ENCODE data around the gene FAF1.
"Not testable (repeated sequence)": the region's sequence is repeated elsewhere in the genome, so short reads cannot be mapped to it uniquely, and the experiment has no call there.

The FAF1 gene

DNA sequence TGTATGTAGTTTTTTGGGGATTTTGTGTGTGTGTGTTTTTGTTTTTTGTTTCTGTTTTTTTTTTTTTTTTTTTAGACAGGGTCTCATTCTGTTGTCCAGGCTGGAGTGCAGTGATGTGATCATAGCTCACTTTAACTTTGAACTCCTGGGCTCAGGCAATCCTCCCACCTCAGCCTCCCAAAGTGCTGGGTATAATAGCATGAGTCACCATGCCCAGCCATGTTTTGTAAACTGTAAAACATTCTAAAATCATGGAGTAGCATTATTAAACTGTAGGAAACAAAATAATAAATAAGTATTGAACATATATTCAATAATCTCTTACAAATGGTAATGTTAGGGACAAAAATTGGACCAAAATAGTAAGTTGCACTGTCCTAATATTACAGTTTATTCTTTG is 124.0 kb downstream of the FAF1 start:
- no peak for DNase-seq

DNA sequence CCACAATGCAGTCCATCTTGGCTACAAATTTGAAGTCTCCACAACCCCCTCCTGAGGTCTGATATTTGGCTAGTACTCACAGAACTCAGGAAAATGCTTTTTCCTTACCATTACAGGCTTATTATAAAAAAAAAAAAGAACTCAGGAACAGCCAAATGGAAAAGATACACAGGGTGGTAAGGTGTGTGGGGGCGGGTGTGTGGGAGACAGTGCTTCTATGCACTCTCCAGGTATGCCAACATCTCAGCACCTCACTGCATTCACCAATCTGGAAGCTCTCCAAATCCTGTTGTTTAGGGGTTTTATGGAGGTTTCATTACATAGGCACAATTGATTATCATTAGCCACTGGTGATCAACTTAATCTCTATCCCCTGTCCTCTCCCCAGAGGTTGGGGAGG is 126.9 kb downstream of the FAF1 start:
- no peak for DNase-seq

- DNase-seq = no peak
These were observed 127.9 kb downstream of the FAF1 start for GRCh38 chr1:50832167-50832566.

DNA sequence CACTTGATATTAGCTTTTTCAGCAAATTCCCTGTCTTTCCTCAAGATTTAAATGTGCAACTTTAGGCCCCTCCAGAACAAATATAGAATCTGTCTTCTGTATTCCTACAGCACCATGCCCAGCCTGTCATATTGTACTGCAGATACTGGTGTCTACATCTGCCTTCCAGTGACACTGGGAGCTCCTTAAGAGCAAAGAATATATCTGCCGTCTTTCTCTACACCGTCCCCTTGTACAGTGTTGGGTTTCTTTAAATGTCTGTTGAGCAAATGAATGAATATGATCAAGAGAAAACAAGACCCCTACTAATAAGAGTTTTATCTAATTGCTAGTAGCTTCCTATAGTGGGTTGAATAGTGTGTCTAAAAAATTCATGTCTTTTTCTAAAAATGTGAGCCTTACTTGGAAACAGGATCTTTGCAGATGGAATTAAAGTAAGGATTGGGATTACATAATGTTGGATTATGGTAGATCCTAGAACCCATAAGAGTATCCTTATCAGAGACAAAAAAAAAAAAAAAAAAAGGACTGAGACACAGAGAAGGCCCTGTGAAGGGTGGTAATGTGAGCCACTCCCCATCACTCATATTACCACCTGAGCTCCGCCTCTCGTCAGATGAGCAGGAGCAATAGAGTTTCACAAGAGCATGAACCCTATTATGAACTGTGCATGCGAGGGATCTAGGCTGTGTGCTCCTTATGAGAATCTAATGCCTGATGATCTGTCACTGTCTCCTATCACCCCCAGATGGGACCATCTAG is 128.6 kb downstream of the FAF1 start:
- no peak for DNase-seq

- DNase-seq = no peak
These were observed 129.4 kb downstream of the FAF1 start for GRCh38 chr1:50830621-50831020.

GRCh38 chr1:50829014-50829958 is 130.8 kb downstream of the FAF1 start:
- no peak for DNase-seq

DNA sequence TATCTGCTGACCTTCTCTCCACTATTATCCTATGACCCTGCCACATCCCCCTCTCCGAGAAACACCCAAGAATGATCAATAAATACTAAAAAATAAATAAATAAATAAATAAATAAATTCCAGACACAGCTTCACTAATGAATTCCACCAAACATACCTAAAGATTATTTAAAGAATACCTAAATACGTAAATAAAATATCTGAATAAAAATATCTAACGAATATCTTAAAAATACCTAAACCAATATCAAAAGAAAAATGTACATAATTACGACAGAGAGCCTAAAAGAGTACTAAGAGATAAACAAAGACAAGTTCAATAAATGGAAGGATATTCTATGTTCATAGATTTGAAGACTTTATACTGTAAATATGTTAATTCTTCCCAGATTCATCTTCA is 132.5 kb downstream of the FAF1 start:
- no peak for DNase-seq

GRCh38 chr1:50826792-50827191 is 133.3 kb downstream of the FAF1 start:
- not testable (repeated sequence) for DNase-seq

- no peak for DNase-seq
These were observed 137.9 kb downstream of the FAF1 start for GRCh38 chr1:50822035-50822776.

DNA sequence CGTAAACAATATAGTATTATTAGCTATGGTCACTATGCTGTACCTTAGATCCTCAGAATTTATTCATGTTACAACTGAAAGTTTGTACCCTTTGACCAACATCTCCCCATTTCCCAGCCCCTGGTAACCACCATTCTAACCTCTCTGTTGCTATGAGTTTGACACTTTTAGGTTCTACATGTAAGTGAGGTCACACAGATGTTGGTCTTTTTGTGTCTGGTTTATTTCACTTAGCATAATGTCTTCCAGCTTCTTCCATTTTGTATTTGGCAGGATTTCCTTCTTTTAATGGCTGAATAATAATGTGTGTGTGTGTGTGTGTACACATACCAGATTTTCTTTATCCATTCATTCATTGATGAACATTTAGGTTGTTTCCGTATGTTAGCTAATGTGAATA is 139.5 kb downstream of the FAF1 start:
- no peak for DNase-seq

DNA sequence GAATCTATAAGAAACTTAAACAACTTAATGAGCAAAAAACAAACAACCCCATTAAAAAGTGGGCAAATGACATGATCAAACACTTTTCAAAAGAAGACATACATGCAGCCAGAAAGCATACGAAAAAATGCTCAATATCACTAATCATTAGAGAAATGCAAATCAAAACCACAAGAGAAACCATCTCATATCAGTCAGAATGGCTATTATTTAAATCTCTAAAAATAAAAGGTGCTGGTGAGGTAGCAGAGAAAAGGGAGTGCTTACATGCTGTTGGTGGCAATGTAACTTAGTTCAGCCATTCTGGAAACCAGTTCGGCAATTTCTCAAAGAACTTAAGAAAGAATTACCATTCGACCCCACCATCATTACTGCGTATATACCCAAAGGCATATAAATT is 147.7 kb downstream of the FAF1 start:
- DNase-seq = no peak

DNA sequence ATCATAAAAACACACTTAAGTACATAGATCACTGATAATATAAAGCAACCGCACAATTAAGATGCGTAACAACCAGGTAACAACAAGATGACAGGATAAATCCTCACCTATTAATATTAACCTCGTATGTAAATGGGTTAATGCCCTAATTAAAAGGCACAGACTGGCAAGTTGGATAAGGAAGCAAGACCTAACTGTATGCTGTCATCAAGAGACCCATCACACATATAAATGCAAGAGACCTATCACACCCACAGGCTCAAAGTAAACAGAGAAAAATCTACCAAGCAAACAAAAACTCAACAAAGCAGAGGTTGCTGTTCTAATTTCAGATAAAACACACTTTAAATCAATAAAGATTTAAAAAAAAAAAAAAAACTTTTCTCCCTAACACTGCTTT is 151.8 kb downstream of the FAF1 start:
- DNase-seq = no peak

- no peak for DNase-seq
These were observed 163.8 kb downstream of the FAF1 start for GRCh38 chr1:50796272-50796671.

GRCh38 chr1:50793521-50793920 is 166.5 kb downstream of the FAF1 start:
- DNase-seq = no peak

GRCh38 chr1:50787266-50787665 is 172.8 kb downstream of the FAF1 start:
- no peak for DNase-seq

- no peak for DNase-seq
These were observed 176.8 kb downstream of the FAF1 start for GRCh38 chr1:50783286-50783685.

DNA sequence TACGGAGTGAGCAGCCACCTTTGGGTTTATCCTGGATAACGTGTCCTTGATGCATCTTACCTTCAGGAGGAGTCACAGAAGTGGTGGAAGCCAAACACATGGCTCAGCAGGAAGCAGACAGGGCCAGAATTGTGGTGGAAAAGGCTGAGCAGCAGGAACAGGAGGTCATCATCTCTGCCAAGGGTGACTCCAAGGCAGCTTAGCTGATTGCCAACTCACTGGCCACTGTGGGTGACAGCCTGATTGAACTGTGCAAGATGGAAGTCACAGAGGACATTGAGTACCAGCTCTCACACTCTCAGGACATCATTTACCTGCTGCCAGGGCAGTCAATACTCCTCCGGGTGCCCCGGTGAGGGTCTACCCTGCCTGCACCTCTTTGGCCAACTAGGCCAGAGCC is 179.3 kb downstream of the FAF1 start:
- no peak for DNase-seq

DNA sequence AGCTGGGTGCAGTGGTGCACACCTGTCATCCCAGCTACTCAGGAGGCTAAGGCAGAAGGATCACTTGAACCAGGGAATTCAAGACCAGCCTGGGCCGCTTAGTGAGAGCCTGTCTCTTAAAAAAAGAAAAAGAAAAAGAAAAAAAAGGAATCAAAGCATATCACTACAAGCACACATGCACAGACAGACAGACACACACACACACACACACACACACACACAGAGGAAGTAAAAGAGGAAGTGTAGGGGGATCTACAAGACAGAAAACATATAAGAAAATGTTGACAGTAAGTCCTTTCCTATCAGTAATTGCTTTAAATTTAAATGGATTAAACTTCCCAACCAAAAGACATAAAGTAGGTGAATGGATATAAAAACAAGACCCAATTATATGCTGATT is 180.3 kb downstream of the FAF1 start:
- DNase-seq = no peak

- no peak for DNase-seq
These were observed 184.3 kb downstream of the FAF1 start for GRCh38 chr1:50775740-50776139.

DNA sequence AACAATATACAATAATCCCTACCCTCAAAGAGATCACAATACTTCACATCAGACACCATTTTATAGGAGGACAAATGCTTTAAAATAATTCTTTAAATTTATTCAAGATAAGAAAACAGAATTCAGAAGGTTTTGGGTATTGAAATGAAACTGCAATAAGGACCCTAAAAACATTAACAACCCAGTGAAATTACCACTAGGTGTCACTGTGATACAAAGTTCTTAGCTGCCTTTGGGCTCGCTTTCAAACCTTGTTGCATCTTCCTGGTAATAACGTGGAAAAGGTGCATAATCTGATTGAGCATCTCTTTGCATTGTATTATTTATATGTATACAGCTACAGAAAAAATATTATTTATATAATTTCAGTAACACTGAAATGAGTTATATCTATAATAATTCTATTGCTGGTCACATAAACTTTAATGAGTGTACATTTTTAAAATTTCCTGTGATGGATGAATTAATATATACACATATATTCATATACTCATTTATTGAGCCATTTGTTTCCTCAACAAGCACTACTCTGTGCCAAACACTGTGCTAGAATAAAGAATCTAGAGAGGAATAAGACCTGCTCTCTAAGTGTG is 185.2 kb downstream of the FAF1 start:
- no peak for DNase-seq

- DNase-seq = no peak
These were observed 193.4 kb downstream of the FAF1 start for GRCh38 chr1:50766688-50767087.

DNA sequence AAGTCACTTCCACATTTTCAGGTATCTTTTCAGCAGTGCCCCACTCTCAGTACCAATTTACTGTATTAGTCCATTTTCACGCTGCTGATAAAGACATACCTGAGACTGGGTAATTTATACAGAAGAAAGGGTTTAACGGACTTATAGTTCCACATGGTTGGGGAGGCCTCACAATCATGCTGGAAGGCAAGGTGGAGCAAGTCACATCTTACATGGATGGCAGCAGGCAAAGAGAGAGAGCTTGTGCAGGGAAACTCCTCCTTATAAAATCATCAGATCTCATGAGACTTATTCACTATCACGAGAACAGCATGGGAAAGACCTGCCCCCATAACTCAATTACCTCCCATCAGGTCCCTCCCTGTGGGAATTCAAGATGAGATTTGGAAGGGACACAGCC is 203.5 kb downstream of the FAF1 start:
- not testable (repeated sequence) for DNase-seq

- not testable (repeated sequence) for DNase-seq
These were observed 205.3 kb downstream of the FAF1 start for GRCh38 chr1:50754764-50755163.
